ENCODE measurements around the gene PSD4.

DNA sequence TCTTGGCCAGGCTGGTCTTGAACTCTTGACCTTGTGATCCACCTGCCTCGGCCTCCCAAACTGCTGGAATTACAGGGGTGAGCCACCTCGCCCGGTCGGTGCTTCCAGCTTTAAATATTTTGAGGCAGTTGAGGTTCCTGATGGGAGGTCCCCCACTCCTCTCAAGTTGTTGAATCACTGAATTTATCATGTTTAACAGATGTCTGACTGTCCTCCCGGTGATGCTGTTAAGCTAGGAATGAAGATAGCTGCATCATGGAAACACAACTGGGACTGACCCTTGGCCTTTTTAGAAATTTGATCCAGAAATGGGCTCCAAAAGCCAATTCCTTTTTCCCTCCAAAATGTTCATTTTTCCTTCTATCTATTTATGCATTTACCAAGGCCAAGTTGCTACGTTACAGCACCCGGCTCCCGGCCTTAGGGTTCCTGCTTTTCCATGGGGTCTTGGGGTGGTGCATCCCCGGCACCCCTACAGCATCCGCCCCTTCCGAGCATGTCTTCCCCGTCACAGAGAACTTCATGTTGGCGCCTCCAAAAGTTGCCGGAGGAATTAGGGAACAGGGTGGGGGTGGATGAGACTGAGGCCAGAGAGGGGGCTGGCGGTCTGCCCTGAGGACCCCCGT, 61.1 kb downstream of the PSD4 start:
- TF ChIP-seq PPARA (CRISPR knock-in tag; IDR thresholded peaks at IDR 0.05; ENCODE audit: borderline replicate concordance) (no peak), ZNF8 (CRISPR knock-in tag; IDR thresholded peaks at IDR 0.05) (no peak)

Data from SK-N-SH treated with all-trans-retinoic acid at 6 μM for 48 hours (cell line).